ENCODE data around the gene BLVRA. TPM values are rescaled to one million over a fixed set of nuclear protein-coding genes. Genes with fewer than 3 reads are reported as not detected.

The BLVRA gene
- total RNA-seq, 1 experiment from 2014 or later, result 29.7 TPM

- no peaks in the 10 kb centered on the region for H3K9me3 ChIP-seq (ENCODE audit: control insufficient read depth in 1 of 2, insufficient read depth in 1 of 2, low read depth in 1 of 2, low read length in 2 of 2)
- no peaks in the 10 kb centered on the region for H3K27me3 ChIP-seq (ENCODE audit: insufficient read depth, low read length)
- H3K79me2 ChIP-seq (ENCODE audit: insufficient read depth, low read length), result no peaks in the 10 kb centered on the region
- no peak overlapping the region for H3K27ac ChIP-seq (ENCODE audit: low read depth, low read length)
- no peak overlapping the region for H3K9ac ChIP-seq (ENCODE audit: low read length)
- no peaks in the 10 kb centered on the region for H3K9me2 ChIP-seq (ENCODE audit: insufficient read depth)
- H3K4me3 ChIP-seq (replicated peaks in 1 of 2; ENCODE audit: low read depth in 1 of 2, low read length in 2 of 2), result no peak overlapping the region
- no TSS peak for BruUV-seq (replicated peaks)
- intact Hi-C loops (cut with micrococcal nuclease), result no loop called here
- no peak overlapping the region for H3K4me2 ChIP-seq (ENCODE audit: low read length)
- RAD21 ChIA-PET (ENCODE audit: low non-redundant PET in 1 of 2, low total read pairs in 2 of 2, uncharacterized antibody in 2 of 2, unreplicated experiment in 2 of 2), result no interaction called here
- H4K20me1 ChIP-seq (ENCODE audit: insufficient read depth), result no peaks in the 10 kb centered on the region
- no peaks in the 10 kb centered on the region for H3K4me1 ChIP-seq (ENCODE audit: control insufficient read depth in 1 of 2, insufficient read depth in 2 of 2, low read length in 2 of 2)
- ATAC-seq (no peak), DNase-seq (ENCODE audit: low read depth, low spot score) (no peak)
- CTCF ChIA-PET, result interaction anchor here (1.0 kb wide), 1 partner anchor 12 kb away, joined by 3 read pairs; no protein-coding TSS in a partner anchor
- no peak overlapping the region for H2AFZ ChIP-seq (ENCODE audit: low read depth, low read length, poor library complexity, severe bottlenecking)
- POLR2A ChIA-PET, result no interaction called here
- H3K36me3 ChIP-seq (ENCODE audit: control insufficient read depth in 1 of 2, insufficient read depth in 2 of 2, low read length in 2 of 2), result no peaks in the 10 kb centered on the region
- TF ChIP-seq CEBPB (IDR thresholded peaks at IDR 0.05; ENCODE audit: low read depth) (no peak), CTCF (IDR thresholded peaks at IDR 0.05 in 2 of 3, conservative IDR thresholded peaks at IDR 0.05 in 1 of 3; ENCODE audit: borderline replicate concordance in 1 of 3, insufficient read depth in 1 of 3, low read depth in 2 of 3, low read length in 2 of 3) (no peak), MAX (IDR thresholded peaks at IDR 0.05) (no peak), EZH2phosphoT487 (IDR thresholded peaks at IDR 0.05; ENCODE audit: borderline replicate concordance) (no peak), YY1 (IDR thresholded peaks at IDR 0.05; ENCODE audit: extremely low read depth, insufficient replicate concordance, low read depth, low read length) (no peak), REST (IDR thresholded peaks at IDR 0.05; ENCODE audit: low read depth) (no peak), POLR2AphosphoS5 (IDR thresholded peaks at IDR 0.05; ENCODE audit: low read depth, low read length) (no peak), EZH2 (IDR thresholded peaks at IDR 0.05) (no peak), ZNF274 (IDR thresholded peaks at IDR 0.05; ENCODE audit: low read depth, low read length) (no peak), ZBTB33 (IDR thresholded peaks at IDR 0.05; ENCODE audit: extremely low read depth, insufficient replicate concordance, low read length) (no peak), SIN3A (IDR thresholded peaks at IDR 0.05; ENCODE audit: low read depth) (no peak), SP1 (IDR thresholded peaks at IDR 0.05; ENCODE audit: low read depth) (no peak)
Measured at GRCh38 chr7:43850348-43851116, 92.1 kb downstream of the BLVRA start.

All from HCT116 (cell line).